ENCODE measurements around the gene BST1. TPM values are rescaled to one million over a fixed set of nuclear protein-coding genes. Genes with fewer than 3 reads are reported as not detected.

Gene BST1
- total RNA-seq, 1 experiment from 2014 or later: 0.41 TPM

GRCh38 chr4:15753786-15754185, 50.9 kb downstream of the BST1 start:
- Mint-ChIP-seq H3K4me1 (ENCODE audit: low read depth, unreplicated experiment) (no peaks in the 10 kb centered on the region), H3K4me3 (ENCODE audit: unreplicated experiment) (no peak overlapping the region), H3K9me3 (ENCODE audit: unreplicated experiment) (peaks cover 9% of the 10 kb centered on the region), H3K27me3 (ENCODE audit: insufficient read depth, unreplicated experiment) (peaks cover 2% of the 10 kb centered on the region), H3K27ac (ENCODE audit: unreplicated experiment) (no peak overlapping the region), H3K36me3 (ENCODE audit: insufficient read depth, unreplicated experiment) (no peaks in the 10 kb centered on the region)
- BruUV-seq (replicated peaks): no TSS peak
- no peak overlapping the region for H3K4me3 ChIP-seq (ENCODE audit: low read depth, low read length)
- CTCF ChIA-PET: no interaction called here
- no peaks in the 10 kb centered on the region for H3K4me1 ChIP-seq
- no peaks in the 10 kb centered on the region for H3K9me3 ChIP-seq
- intact Hi-C loops (cut with micrococcal nuclease; ENCODE audit: unreplicated experiment): no loop called here
- DNase-seq: no peak
- H3K36me3 ChIP-seq (ENCODE audit: control insufficient read depth, insufficient read depth, low read length): no peaks in the 10 kb centered on the region
- no peaks in the 10 kb centered on the region; the same call in 1 of the 2 replicates for H3K27me3 ChIP-seq (replicated peaks; ENCODE audit: control insufficient read depth, insufficient read depth, low read length)
- no peak for TF ChIP-seq CTCF (IDR thresholded peaks at IDR 0.05; ENCODE audit: insufficient read depth in 1 of 2, low read depth in 1 of 2, low read length in 1 of 2, severe bottlenecking in 1 of 2, unreplicated experiment in 1 of 2)
- POLR2A ChIA-PET: no interaction called here

- no peaks in the 10 kb centered on the region for H3K27me3 ChIP-seq (replicated peaks; ENCODE audit: control insufficient read depth, insufficient read depth, low read length)
- no peak for TF ChIP-seq CTCF (IDR thresholded peaks at IDR 0.05; ENCODE audit: insufficient read depth in 1 of 2, low read depth in 1 of 2, low read length in 1 of 2, severe bottlenecking in 1 of 2, unreplicated experiment in 1 of 2)
- H3K9me3 ChIP-seq: no peaks in the 10 kb centered on the region
- H3K4me3 ChIP-seq (ENCODE audit: low read depth, low read length): no peak overlapping the region
- peaks cover 2% of the 10 kb centered on the region for H3K27me3 Mint-ChIP-seq (ENCODE audit: insufficient read depth, unreplicated experiment)
- CTCF ChIA-PET: no interaction called here
- H3K9me3 Mint-ChIP-seq (ENCODE audit: unreplicated experiment): peaks cover 13% of the 10 kb centered on the region
- intact Hi-C loops (cut with micrococcal nuclease; ENCODE audit: unreplicated experiment): no loop called here
- no peak for DNase-seq
- no peaks in the 10 kb centered on the region for H3K4me1 Mint-ChIP-seq (ENCODE audit: low read depth, unreplicated experiment)
- no peaks in the 10 kb centered on the region for H3K36me3 ChIP-seq (ENCODE audit: control insufficient read depth, insufficient read depth, low read length)
- no TSS peak for BruUV-seq (replicated peaks)
- POLR2A ChIA-PET: no interaction called here
- no peak overlapping the region for H3K4me3 Mint-ChIP-seq (ENCODE audit: unreplicated experiment)
- H3K36me3 Mint-ChIP-seq (ENCODE audit: insufficient read depth, unreplicated experiment): no peaks in the 10 kb centered on the region
- no peak overlapping the region for H3K27ac Mint-ChIP-seq (ENCODE audit: unreplicated experiment)
- H3K4me1 ChIP-seq: no peaks in the 10 kb centered on the region
These were observed 51.5 kb downstream of the BST1 start for GRCh38 chr4:15754323-15754722.

- H3K36me3 ChIP-seq (ENCODE audit: control insufficient read depth, insufficient read depth, low read length): no peaks in the 10 kb centered on the region
- no peaks in the 10 kb centered on the region for H3K36me3 Mint-ChIP-seq (ENCODE audit: insufficient read depth, unreplicated experiment)
- H3K4me3 Mint-ChIP-seq (ENCODE audit: unreplicated experiment): no peak overlapping the region
- ChIA-PET POLR2A (no interaction called here), CTCF (no interaction called here)
- peaks cover 5% of the 10 kb centered on the region for H3K27me3 Mint-ChIP-seq (ENCODE audit: insufficient read depth, unreplicated experiment)
- no TSS peak for BruUV-seq (replicated peaks)
- H3K27me3 ChIP-seq (replicated peaks; ENCODE audit: control insufficient read depth, insufficient read depth, low read length): no peaks in the 10 kb centered on the region
- intact Hi-C loops (cut with micrococcal nuclease; ENCODE audit: unreplicated experiment): loop anchor here (2.0 kb wide), 1 partner anchor 25 kb away; no protein-coding TSS in a partner anchor
- H3K9me3 Mint-ChIP-seq (ENCODE audit: unreplicated experiment): peaks cover 18% of the 10 kb centered on the region
- DNase-seq: no peak
- no peaks in the 10 kb centered on the region for H3K4me1 Mint-ChIP-seq (ENCODE audit: low read depth, unreplicated experiment)
- H3K4me3 ChIP-seq (ENCODE audit: low read depth, low read length): no peak overlapping the region
- no peaks in the 10 kb centered on the region for H3K9me3 ChIP-seq
- no peaks in the 10 kb centered on the region for H3K4me1 ChIP-seq
- TF ChIP-seq CTCF (IDR thresholded peaks at IDR 0.05; ENCODE audit: insufficient read depth in 1 of 2, low read depth in 1 of 2, low read length in 1 of 2, severe bottlenecking in 1 of 2, unreplicated experiment in 1 of 2): no peak
- H3K27ac Mint-ChIP-seq (ENCODE audit: unreplicated experiment): no peak overlapping the region
These were observed 52.7 kb downstream of the BST1 start for GRCh38 chr4:15755321-15756155.
